IPS-20b (cell line): ENCODE results near the gene PLEK2.

Experiments used
- H3K27ac ChIP-seq: one replicate; pipeline ENCODE4 v1.5.1; 2013; ENCODE audit warnings: low read length
- H3K27me3 ChIP-seq: 2 replicates; pipeline ENCODE4 v1.6.1; 2013; ENCODE audit warnings: mild to moderate bottlenecking, low read length, inconsistent platforms; ENCODE audit not compliant: insufficient read depth
- H3K36me3 ChIP-seq: 2 replicates; pipeline ENCODE4 v1.6.1; 2013; ENCODE audit warnings: low read depth, mild to moderate bottlenecking, inconsistent platforms, low read length, moderate library complexity; ENCODE audit not compliant: insufficient read depth
- H3K4me1 ChIP-seq: 2 replicates; pipeline ENCODE4 v1.6.1; 2013; ENCODE audit warnings: mild to moderate bottlenecking, control low read depth, inconsistent platforms, low read length, moderate library complexity; ENCODE audit not compliant: insufficient read depth
- H3K4me3 ChIP-seq: 2 replicates; pipeline ENCODE4 v1.5.1; 2013; ENCODE audit warnings: mild to moderate bottlenecking, low read length, inconsistent platforms
- H3K9ac ChIP-seq: 2 replicates; pipeline ENCODE4 v1.6.1; 2013; ENCODE audit warnings: low read depth, mild to moderate bottlenecking, inconsistent platforms, low read length, moderate library complexity
- H3K9me3 ChIP-seq: 2 replicates; pipeline ENCODE4 v1.6.1; 2013; ENCODE audit warnings: mild to moderate bottlenecking, low read depth, low read length, inconsistent platforms; ENCODE audit not compliant: insufficient read depth

PLEK2 gene

GRCh38 chr14:67442139-67442906, 30.4 kb upstream of the PLEK2 start:
- Histone ChIP-seq H3K4me1 (peaks cover 15% of the 10 kb centered on the region), H3K27ac (no peak overlapping the region)

DNA sequence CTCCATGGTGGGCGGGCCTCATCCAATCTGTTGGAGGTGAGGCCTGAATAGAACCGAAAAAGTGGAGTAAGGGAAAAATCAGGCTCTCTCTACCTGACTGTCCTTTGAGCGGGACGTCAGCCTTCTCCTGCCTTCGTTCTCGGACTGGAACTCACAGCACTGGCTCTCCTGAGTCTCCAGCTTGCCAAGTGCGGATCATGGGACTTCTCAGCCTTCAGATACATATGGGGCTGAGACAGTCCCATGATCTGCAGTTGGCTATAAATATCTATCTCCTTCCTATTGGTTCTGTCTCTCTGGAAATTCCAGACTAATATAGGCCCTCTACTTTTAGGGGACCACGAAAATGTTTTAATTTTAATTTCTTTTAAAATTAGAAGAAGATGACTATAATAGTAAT, 29.7 kb upstream of the PLEK2 start:
- Histone ChIP-seq H3K4me3 (no peak overlapping the region), H3K36me3 (no peaks in the 10 kb centered on the region), H3K4me1 (peaks cover 14% of the 10 kb centered on the region), H3K9me3 (no peaks in the 10 kb centered on the region), H3K27me3 (no peaks in the 10 kb centered on the region), H3K9ac (no peak overlapping the region), H3K27ac (no peak overlapping the region)

More at GRCh38 chr14:67442139-67442906, 30.4 kb upstream of the PLEK2 start:
- Histone ChIP-seq H3K36me3 (no peaks in the 10 kb centered on the region), H3K9me3 (no peaks in the 10 kb centered on the region), H3K9ac (no peak overlapping the region), H3K4me3 (no peak overlapping the region), H3K27me3 (no peaks in the 10 kb centered on the region)

- Histone ChIP-seq H3K4me1 (peaks cover 14% of the 10 kb centered on the region), H3K4me3 (no peak overlapping the region), H3K9ac (no peak overlapping the region), H3K27ac (no peak overlapping the region), H3K27me3 (no peaks in the 10 kb centered on the region), H3K36me3 (no peaks in the 10 kb centered on the region), H3K9me3 (no peaks in the 10 kb centered on the region)
Measured at GRCh38 chr14:67441256-67441655, 29.3 kb upstream of the PLEK2 start.

- Histone ChIP-seq H3K4me3 (no peak overlapping the region), H3K36me3 (no peaks in the 10 kb centered on the region), H3K9ac (no peak overlapping the region), H3K27me3 (no peaks in the 10 kb centered on the region), H3K9me3 (no peaks in the 10 kb centered on the region), H3K27ac (no peak overlapping the region), H3K4me1 (peaks cover 14% of the 10 kb centered on the region)
Measured at GRCh38 chr14:67440513-67440912, 28.5 kb upstream of the PLEK2 start.

GRCh38 chr14:67438969-67439368, 27.0 kb upstream of the PLEK2 start:
- Histone ChIP-seq H3K4me1 (peaks cover 5% of the 10 kb centered on the region), H3K27ac (no peak overlapping the region), H3K9ac (no peak overlapping the region), H3K36me3 (no peaks in the 10 kb centered on the region), H3K4me3 (no peak overlapping the region), H3K9me3 (no peaks in the 10 kb centered on the region), H3K27me3 (no peaks in the 10 kb centered on the region)

DNA sequence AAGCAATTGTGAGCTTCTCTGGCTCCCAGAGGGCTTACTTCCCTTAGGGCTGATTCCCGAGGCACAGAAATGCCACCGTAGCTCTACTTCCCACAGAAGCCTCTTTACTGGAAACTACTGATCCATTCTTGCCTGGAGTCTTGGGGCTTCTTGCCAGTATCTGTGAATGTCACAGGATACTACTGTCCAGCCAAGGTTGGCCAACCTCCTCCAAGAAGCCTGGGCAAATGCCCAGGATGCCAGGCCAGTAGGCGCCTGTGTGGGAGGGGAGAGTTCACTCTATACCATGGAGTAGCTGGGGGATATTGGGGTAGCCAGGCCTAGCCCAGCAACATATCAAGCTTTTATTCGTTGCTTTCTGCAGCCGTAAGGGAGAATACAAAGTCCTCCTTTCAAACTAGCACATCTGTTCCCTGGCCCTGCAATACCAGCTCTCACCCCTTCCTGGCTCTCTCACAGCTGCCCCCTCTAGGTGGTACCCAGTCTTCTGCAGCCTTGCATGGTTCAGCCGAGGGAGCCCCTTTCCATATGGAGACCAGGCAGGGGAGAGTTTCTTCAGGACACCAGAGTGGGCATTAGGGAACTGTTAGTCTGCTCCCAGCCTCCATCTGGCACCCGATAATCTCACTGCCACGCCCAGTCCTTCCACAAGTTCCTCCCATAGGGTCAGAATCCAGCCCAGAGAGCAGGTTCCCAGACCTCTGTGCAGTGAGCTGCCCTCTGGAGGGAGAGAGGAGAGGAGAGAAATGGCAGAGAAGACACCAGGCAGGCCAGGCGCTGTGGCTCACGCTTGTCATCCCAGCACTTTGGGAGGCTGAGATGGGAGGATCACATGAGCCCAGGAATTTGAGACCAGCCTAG, 24.3 kb upstream of the PLEK2 start:
- no peak overlapping the region for H3K9ac ChIP-seq
- no peaks in the 10 kb centered on the region for H3K36me3 ChIP-seq
- H3K27ac ChIP-seq = no peak overlapping the region
- no peaks in the 10 kb centered on the region for H3K27me3 ChIP-seq
- H3K4me3 ChIP-seq = no peak overlapping the region
- no peaks in the 10 kb centered on the region for H3K4me1 ChIP-seq
- H3K9me3 ChIP-seq = no peaks in the 10 kb centered on the region

- Histone ChIP-seq H3K36me3 (no peaks in the 10 kb centered on the region), H3K9ac (no peak overlapping the region), H3K4me1 (no peaks in the 10 kb centered on the region), H3K27me3 (no peaks in the 10 kb centered on the region), H3K27ac (no peak overlapping the region), H3K9me3 (no peaks in the 10 kb centered on the region), H3K4me3 (no peak overlapping the region)
Measured at GRCh38 chr14:67435603-67436002, 23.6 kb upstream of the PLEK2 start.

GRCh38 chr14:67432050-67432564, 20.1 kb upstream of the PLEK2 start:
- no peak overlapping the region for H3K9ac ChIP-seq
- H3K4me1 ChIP-seq = no peaks in the 10 kb centered on the region
- H3K4me3 ChIP-seq = no peak overlapping the region
- H3K27me3 ChIP-seq = no peaks in the 10 kb centered on the region; the same call in 1 of the 2 replicates
- H3K36me3 ChIP-seq = no peaks in the 10 kb centered on the region
- no peaks in the 10 kb centered on the region for H3K9me3 ChIP-seq
- H3K27ac ChIP-seq = no peak overlapping the region

- H3K27me3 ChIP-seq = no peaks in the 10 kb centered on the region; the same call in 1 of the 2 replicates
Measured at GRCh38 chr14:67429510-67430205, 17.7 kb upstream of the PLEK2 start.

GRCh38 chr14:67428501-67429031, 16.6 kb upstream of the PLEK2 start:
- H3K27me3 ChIP-seq = no peaks in the 10 kb centered on the region; the same call in 1 of the 2 replicates
- H3K9ac ChIP-seq = no peak overlapping the region
- no peaks in the 10 kb centered on the region for H3K9me3 ChIP-seq
- no peak overlapping the region for H3K4me3 ChIP-seq
- no peaks in the 10 kb centered on the region for H3K4me1 ChIP-seq
- H3K36me3 ChIP-seq = no peaks in the 10 kb centered on the region
- no peak overlapping the region for H3K27ac ChIP-seq

More at GRCh38 chr14:67429510-67430205, 17.7 kb upstream of the PLEK2 start:
- H3K4me3 ChIP-seq = no peak overlapping the region
- no peaks in the 10 kb centered on the region for H3K9me3 ChIP-seq
- no peaks in the 10 kb centered on the region for H3K36me3 ChIP-seq
- H3K27ac ChIP-seq = no peak overlapping the region
- H3K9ac ChIP-seq = no peak overlapping the region
- no peaks in the 10 kb centered on the region for H3K4me1 ChIP-seq

GRCh38 chr14:67426983-67427606, 15.1 kb upstream of the PLEK2 start:
- Histone ChIP-seq H3K9me3 (no peaks in the 10 kb centered on the region), H3K36me3 (no peaks in the 10 kb centered on the region), H3K9ac (0 out of 2 replicates have a peak overlapping the region, but pooled peaks have one; percentile 29), H3K4me3 (no peak overlapping the region), H3K4me1 (no peaks in the 10 kb centered on the region), H3K27ac (no peak overlapping the region), H3K27me3 (no peaks in the 10 kb centered on the region; the same call in 1 of the 2 replicates)
